HepG2 (cell line): ENCODE results near the gene NEAT1. TPM values are rescaled to one million over a fixed set of nuclear protein-coding genes. Genes with fewer than 3 reads are reported as not detected.

Experiments used
- ATF1 ChIP-seq: IDR thresholded peaks from 2 replicates; pipeline ENCODE4 v1.6.1; 2016; ENCODE audit warnings: mild to moderate bottlenecking, control low read depth
- CEBPB ChIP-seq: IDR thresholded peaks from 2 replicates; pipeline ENCODE4 v1.6.1; 2011; ENCODE audit warnings: low read depth, low read length, improper control_type of control experiment, borderline replicate concordance
- EED ChIP-seq: sonication (generic); formaldehyde crosslinking; IDR thresholded peaks from 2 replicates; pipeline ENCODE4 v1.5.0; 2020; ENCODE audit warnings: mild to moderate bottlenecking, missing genetic modification reagents
- HNF4A ChIP-seq: sonication (generic); formaldehyde crosslinking; IDR thresholded peaks from 2 replicates; pipeline ENCODE4 v1.4.0; 2020; ENCODE audit warnings: missing genetic modification reagents
- HNF4G ChIP-seq, 2 experiments: sonication (generic) in 1 of 2; formaldehyde crosslinking in 1 of 2; IDR thresholded peaks; 2 replicates each; pipeline versions ENCODE4 v1.4.0 to v1.6.1; 2011 to 2020; ENCODE audit warnings: borderline replicate concordance in 2 of 2, low read depth in 2 of 2, mild to moderate bottlenecking in 2 of 2, low read length in 1 of 2, missing genetic modification reagents in 1 of 2, moderate library complexity in 1 of 2
- KDM3A ChIP-seq: IDR thresholded peaks from 2 replicates; pipeline ENCODE4 v1.6.1; 2018; ENCODE audit warnings: low read depth, missing compliant biosample characterization
- KDM4B ChIP-seq: sonication (generic); formaldehyde crosslinking; IDR thresholded peaks from 2 replicates; pipeline ENCODE4 v1.4.0; 2020; ENCODE audit warnings: missing genetic modification reagents
- KMT2A ChIP-seq: sonication (generic); formaldehyde crosslinking; IDR thresholded peaks from 2 replicates; pipeline ENCODE4 v1.4.0; 2020; ENCODE audit warnings: missing genetic modification reagents
- MEIS2 ChIP-seq: sonication (generic); formaldehyde crosslinking; IDR thresholded peaks from 2 replicates; pipeline ENCODE4 v1.9.0; 2021; ENCODE audit warnings: mild to moderate bottlenecking, missing genetic modification reagents
- NCOA2 ChIP-seq: sonication (generic); formaldehyde crosslinking; IDR thresholded peaks from 2 replicates; pipeline ENCODE4 v1.8.0; 2022; ENCODE audit warnings: inconsistent platforms
- NFE2L1 ChIP-seq: sonication (generic); formaldehyde crosslinking; IDR thresholded peaks from 2 replicates; pipeline ENCODE4 v1.4.0; 2020; ENCODE audit warnings: missing genetic modification reagents, mild to moderate bottlenecking, borderline replicate concordance
- RNF2 ChIP-seq: fragments of 450-650 bp; conservative IDR thresholded peaks from 2 replicates; pipeline ENCODE4 v1.6.1; 2016; ENCODE audit warnings: low read depth
- SAFB2 ChIP-seq: sonication (generic); formaldehyde crosslinking; IDR thresholded peaks from 2 replicates; pipeline ENCODE4 v1.5.1; 2020; ENCODE audit warnings: missing genetic modification reagents, low read depth, mild to moderate bottlenecking, borderline replicate concordance
- SP140L ChIP-seq: sonication (generic); formaldehyde crosslinking; IDR thresholded peaks from 2 replicates; pipeline ENCODE4 v1.4.0; 2020; ENCODE audit warnings: missing genetic modification reagents, borderline replicate concordance
- SP4 ChIP-seq: sonication (generic); formaldehyde crosslinking; IDR thresholded peaks from 2 replicates; pipeline ENCODE4 v1.8.1; 2023; ENCODE audit warnings: mild to moderate bottlenecking, missing genetic modification reagents
- TCF7L2 ChIP-seq: IDR thresholded peaks from 2 replicates; pipeline ENCODE4 v1.6.1; 2011; ENCODE audit warnings: mild to moderate bottlenecking, low read depth, low read length, moderate library complexity
- THYN1 ChIP-seq: sonication (generic); formaldehyde crosslinking; IDR thresholded peaks from 2 replicates; pipeline ENCODE4 v1.8.1; 2023; ENCODE audit warnings: low read depth, mild to moderate bottlenecking, moderate library complexity, missing genetic modification reagents, borderline replicate concordance
- ZBTB20 ChIP-seq: sonication (generic); formaldehyde crosslinking; IDR thresholded peaks from 2 replicates; pipeline ENCODE4 v1.8.1; 2023; ENCODE audit warnings: missing genetic modification reagents, low read depth, mild to moderate bottlenecking, borderline replicate concordance
- ZNF136 ChIP-seq: sonication (generic); formaldehyde crosslinking; IDR thresholded peaks from 2 replicates; pipeline ENCODE4 v1.8.1; 2022; ENCODE audit warnings: low read depth, mild to moderate bottlenecking, moderate library complexity, missing genetic modification reagents
- ZNF326 ChIP-seq: sonication (generic); formaldehyde crosslinking; IDR thresholded peaks from 2 replicates; pipeline ENCODE4 v1.4.0; 2020; ENCODE audit warnings: missing genetic modification reagents, borderline replicate concordance
- ZNF572 ChIP-seq: sonication (generic); formaldehyde crosslinking; IDR thresholded peaks from 2 replicates; pipeline ENCODE4 v1.5.1; 2020; ENCODE audit warnings: mild to moderate bottlenecking, missing genetic modification reagents
- ZNF629 ChIP-seq: sonication (generic); formaldehyde crosslinking; conservative IDR thresholded peaks from 2 replicates; pipeline ENCODE4 v1.5.0; 2020; ENCODE audit warnings: missing genetic modification reagents
- ZNF770 ChIP-seq: sonication (generic); formaldehyde crosslinking; IDR thresholded peaks from 2 replicates; pipeline ENCODE4 v1.5.0; 2020; ENCODE audit warnings: mild to moderate bottlenecking, missing genetic modification reagents
- polyA plus RNA-seq, 8 experiments: library from polyadenylated mRNA; depleted of rRNA in 3 of 8; stranded (reverse) in 7 of 8; unstranded in 1 of 8; fragments of >200 nt; fragmentation: Illumina TruSeq in 4 of 8; extraction: Trizol in 4 of 8; gene quantifications; 2 replicates each; pipeline versions ENCODE4 v1.2.1 to v1.2.3, GENCODE V29; 2011 to 2016; ENCODE audit warnings: low read depth in 4 of 8, missing spikeins in 1 of 8, mixed read lengths in 1 of 8; ENCODE audit not compliant: insufficient read depth in 1 of 8
- total RNA-seq, 5 experiments: library from RNA; depleted of rRNA; stranded (reverse); fragments of >200 nt; fragmentation: Illumina TruSeq; extraction: Trizol; gene quantifications; 2 replicates each; pipeline ENCODE4 v1.2.3, GENCODE V29; 2016; ENCODE audit warnings: low read depth in 1 of 5
- TF ChIP-seq, protein P1 (sequence below): sonication (generic); formaldehyde crosslinking; IDR thresholded peaks from 2 replicates; pipeline ENCODE4 v1.4.0; 2020; ENCODE audit warnings: mild to moderate bottlenecking, low read depth, missing genetic modification reagents
- TF ChIP-seq, protein P2 (sequence below): sonication (generic); formaldehyde crosslinking; IDR thresholded peaks from 2 replicates; pipeline ENCODE4 v1.5.0; 2020; ENCODE audit warnings: missing genetic modification reagents

The NEAT1 gene
- total and polyA plus RNA-seq, 2 of the 13 experiments (the other 11 are each of a cell fraction or from before 2014, with no cell fraction given), result 20.5 to 41.2 TPM

- TF ChIP-seq SP4 (CRISPR knock-in tag) (no peak; the same call in 1 of the 2 replicates), ATF1 (CRISPR knock-in tag) (no peak), KDM3A (no peak), NFE2L1 (CRISPR knock-in tag) (no peak), ZBTB20 (CRISPR knock-in tag) (peak; percentile 85; the same call in 1 of the 2 replicates), NCOA2 (CRISPR knock-in tag) (peak; percentile 94), ZNF629 (CRISPR knock-in tag) (no peak; the same call in 1 of the 2 replicates), HNF4A (CRISPR knock-in tag) (peak; percentile 78), ZNF572 (CRISPR knock-in tag) (no peak), MEIS2 (peak; percentile 76), HNF4G (IDR thresholded peaks at IDR 0.05; ENCODE audit: borderline replicate concordance, low read depth, low read length) (peak; percentile 84), HNF4G (CRISPR knock-in tag; IDR thresholded peaks at IDR 0.05; ENCODE audit: borderline replicate concordance, low read depth) (peak; percentile 74; the same call in 1 of the 2 replicates), CEBPB (peak; percentile 86), TCF7L2 (no peak), ZNF326 (no peak), SP140L (CRISPR knock-in tag) (no peak), SAFB2 (CRISPR knock-in tag) (no peak; the same call in 1 of the 2 replicates), THYN1 (no peak), ZNF770 (no peak), KMT2A (CRISPR knock-in tag) (0 out of 2 replicates have a peak, but pooled peaks have one; percentile 11), EED (CRISPR knock-in tag) (no peak), RNF2 (no peak), ZNF136 (CRISPR knock-in tag) (no peak), KDM4B (CRISPR knock-in tag) (no peak)
- TF ChIP-seq, protein P1, sequence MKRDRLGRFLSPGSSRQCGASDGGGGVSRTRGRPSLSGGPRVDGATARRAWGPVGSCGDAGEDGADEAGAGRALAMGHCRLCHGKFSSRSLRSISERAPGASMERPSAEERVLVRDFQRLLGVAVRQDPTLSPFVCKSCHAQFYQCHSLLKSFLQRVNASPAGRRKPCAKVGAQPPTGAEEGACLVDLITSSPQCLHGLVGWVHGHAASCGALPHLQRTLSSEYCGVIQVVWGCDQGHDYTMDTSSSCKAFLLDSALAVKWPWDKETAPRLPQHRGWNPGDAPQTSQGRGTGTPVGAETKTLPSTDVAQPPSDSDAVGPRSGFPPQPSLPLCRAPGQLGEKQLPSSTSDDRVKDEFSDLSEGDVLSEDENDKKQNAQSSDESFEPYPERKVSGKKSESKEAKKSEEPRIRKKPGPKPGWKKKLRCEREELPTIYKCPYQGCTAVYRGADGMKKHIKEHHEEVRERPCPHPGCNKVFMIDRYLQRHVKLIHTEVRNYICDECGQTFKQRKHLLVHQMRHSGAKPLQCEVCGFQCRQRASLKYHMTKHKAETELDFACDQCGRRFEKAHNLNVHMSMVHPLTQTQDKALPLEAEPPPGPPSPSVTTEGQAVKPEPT (CRISPR knock-in tag), result no peak
- TF ChIP-seq, protein P2, sequence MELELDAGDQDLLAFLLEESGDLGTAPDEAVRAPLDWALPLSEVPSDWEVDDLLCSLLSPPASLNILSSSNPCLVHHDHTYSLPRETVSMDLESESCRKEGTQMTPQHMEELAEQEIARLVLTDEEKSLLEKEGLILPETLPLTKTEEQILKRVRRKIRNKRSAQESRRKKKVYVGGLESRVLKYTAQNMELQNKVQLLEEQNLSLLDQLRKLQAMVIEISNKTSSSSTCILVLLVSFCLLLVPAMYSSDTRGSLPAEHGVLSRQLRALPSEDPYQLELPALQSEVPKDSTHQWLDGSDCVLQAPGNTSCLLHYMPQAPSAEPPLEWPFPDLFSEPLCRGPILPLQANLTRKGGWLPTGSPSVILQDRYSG (CRISPR knock-in tag), result no peak
These were observed 1.4 kb upstream of the NEAT1 start (continued) for GRCh38 chr11:65420979-65421793.
